ENCODE data around the gene ZSWIM8. TPM values are rescaled to one million over a fixed set of nuclear protein-coding genes. Genes with fewer than 3 reads are reported as not detected.

Gene ZSWIM8
- total and polyA plus RNA-seq, 2 donors (not counting 3 experiments of a cell fraction or from before 2014, with no cell fraction given) = 111 to 230 TPM

DNA sequence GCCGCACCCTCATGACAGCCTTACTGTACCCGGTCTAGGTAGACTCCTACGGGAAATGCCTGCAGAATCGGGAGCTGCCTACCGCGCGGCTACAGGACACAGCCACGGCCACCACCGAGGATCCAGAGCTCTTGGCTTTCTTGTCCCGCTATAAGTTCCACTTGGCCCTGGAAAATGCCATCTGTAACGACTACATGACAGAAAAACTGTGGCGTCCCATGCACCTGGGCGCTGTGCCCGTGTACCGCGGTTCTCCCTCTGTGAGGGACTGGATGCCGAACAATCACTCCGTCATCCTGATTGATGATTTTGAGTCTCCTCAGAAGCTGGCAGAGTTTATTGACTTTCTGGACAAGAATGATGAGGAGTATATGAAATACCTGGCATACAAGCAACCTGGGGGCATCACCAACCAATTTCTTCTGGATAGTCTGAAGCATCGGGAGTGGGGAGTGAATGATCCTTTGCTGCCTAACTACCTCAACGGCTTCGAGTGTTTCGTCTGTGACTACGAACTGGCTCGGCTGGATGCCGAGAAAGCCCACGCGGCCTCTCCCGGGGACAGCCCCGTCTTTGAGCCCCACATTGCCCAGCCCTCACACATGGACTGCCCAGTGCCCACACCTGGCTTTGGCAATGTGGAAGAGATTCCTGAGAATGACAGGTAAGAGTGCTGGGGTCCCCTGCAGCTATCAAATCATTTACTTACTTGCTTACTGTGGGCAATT is 12.1 kb upstream of the ZSWIM8 start:
- dilution Hi-C loops (cut with MboI; ENCODE audit: extremely low pct_ligation_motif_present, low sequenced_read_pairs) = no loop called here
- TSS peak; percentile 17 for BruUV-seq (replicated peaks)
- H3K79me2 ChIP-seq (ENCODE audit: control insufficient read depth, insufficient read depth, low read length) = peaks cover 36% of the 10 kb centered on the region

DNA sequence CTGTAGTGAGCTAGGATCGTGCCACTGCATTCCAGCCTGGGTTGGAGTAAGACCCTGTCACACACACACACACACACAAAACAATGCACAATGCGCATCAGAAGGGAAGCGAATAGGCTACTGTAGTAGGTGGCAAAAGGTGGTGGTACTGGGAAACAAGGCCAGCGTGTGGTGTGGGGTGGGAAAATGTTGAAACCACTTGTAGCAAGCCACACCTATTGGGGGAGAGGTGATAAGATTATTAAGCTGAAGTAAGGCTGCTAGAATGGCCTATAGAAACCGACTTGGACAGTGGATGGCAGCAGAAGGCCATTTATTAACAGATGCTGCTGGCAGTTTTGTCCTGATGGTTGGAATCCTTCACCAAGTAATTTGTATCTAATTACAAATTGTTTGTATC is 10.8 kb upstream of the ZSWIM8 start:
- Histone ChIP-seq H3K9me3 (replicated peaks; ENCODE audit: control insufficient read depth, insufficient read depth, low read length) (no peaks in the 10 kb centered on the region), H2AFZ (ENCODE audit: low read depth, low read length) (no peak overlapping the region), H3K36me3 (ENCODE audit: control insufficient read depth in 2 of 2, extremely low read depth in 1 of 2, insufficient read depth in 2 of 2, low read length in 2 of 2) (peaks cover 9 to 19% of the 10 kb centered on the region in 2 experiments), H3K79me2 (ENCODE audit: control insufficient read depth, insufficient read depth, low read length) (peaks cover 38% of the 10 kb centered on the region), H3K9me1 (replicated peaks; ENCODE audit: control insufficient read depth, extremely low read depth, insufficient read depth, low read length) (no peaks in the 10 kb centered on the region), H3K4me3 (replicated peaks in 1 of 3; ENCODE audit: insufficient read depth in 1 of 3, low read depth in 1 of 3, low read length in 3 of 3) (peak overlapping the region in 1 of 3 experiments; percentile 4), H3K4me2 (ENCODE audit: insufficient read depth, low read length) (peak overlapping the region; percentile 93), H3K27me3 (ENCODE audit: control insufficient read depth in 2 of 2, insufficient read depth in 2 of 2, low read length in 2 of 2) (no peaks in the 10 kb centered on the region), H3K27ac (ENCODE audit: insufficient read depth, low read depth, low read length) (no peak overlapping the region), H4K20me1 (replicated peaks; ENCODE audit: control insufficient read depth, extremely low read depth, insufficient read depth, low read length) (no peaks in the 10 kb centered on the region), H3K9ac (replicated peaks; ENCODE audit: extremely low read depth, insufficient read depth, low read length) (no peak overlapping the region), H3K4me1 (ENCODE audit: control insufficient read depth, extremely low read depth, insufficient read depth, low read length) (peaks cover 20% of the 10 kb centered on the region)
- DNase-seq (ENCODE audit: low read depth, low spot score) (peak; percentile 53), FAIRE-seq (peak; percentile 12)
- intact Hi-C loops (cut with micrococcal nuclease) (loop anchor here (5.0 kb wide), 1 partner anchor 38 kb away; the partner anchor contains the start of gene NDST2), dilution Hi-C loops (cut with MboI; ENCODE audit: extremely low pct_ligation_motif_present, low sequenced_read_pairs) (no loop called here)
- CTCF ChIA-PET = interaction anchor here (0.5 to 8.3 kb wide), 8 partner anchors 9 to 352 kb away, joined by 3 to 69 read pairs (median 4); no protein-coding TSS in a partner anchor
- no TSS peak for BruUV-seq (replicated peaks)
- POLR2A ChIA-PET = no interaction called here
- TF ChIP-seq GATA2 (IDR thresholded peaks at IDR 0.05; ENCODE audit: insufficient read depth, insufficient read length, low read depth, low read length) = no peak
- no peak for TF ChIP-seq JUN (IDR thresholded peaks at IDR 0.05; ENCODE audit: borderline replicate concordance, insufficient read depth, insufficient read length, low read depth)
- TF ChIP-seq, protein P1, sequence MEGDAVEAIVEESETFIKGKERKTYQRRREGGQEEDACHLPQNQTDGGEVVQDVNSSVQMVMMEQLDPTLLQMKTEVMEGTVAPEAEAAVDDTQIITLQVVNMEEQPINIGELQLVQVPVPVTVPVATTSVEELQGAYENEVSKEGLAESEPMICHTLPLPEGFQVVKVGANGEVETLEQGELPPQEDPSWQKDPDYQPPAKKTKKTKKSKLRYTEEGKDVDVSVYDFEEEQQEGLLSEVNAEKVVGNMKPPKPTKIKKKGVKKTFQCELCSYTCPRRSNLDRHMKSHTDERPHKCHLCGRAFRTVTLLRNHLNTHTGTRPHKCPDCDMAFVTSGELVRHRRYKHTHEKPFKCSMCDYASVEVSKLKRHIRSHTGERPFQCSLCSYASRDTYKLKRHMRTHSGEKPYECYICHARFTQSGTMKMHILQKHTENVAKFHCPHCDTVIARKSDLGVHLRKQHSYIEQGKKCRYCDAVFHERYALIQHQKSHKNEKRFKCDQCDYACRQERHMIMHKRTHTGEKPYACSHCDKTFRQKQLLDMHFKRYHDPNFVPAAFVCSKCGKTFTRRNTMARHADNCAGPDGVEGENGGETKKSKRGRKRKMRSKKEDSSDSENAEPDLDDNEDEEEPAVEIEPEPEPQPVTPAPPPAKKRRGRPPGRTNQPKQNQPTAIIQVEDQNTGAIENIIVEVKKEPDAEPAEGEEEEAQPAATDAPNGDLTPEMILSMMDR (IDR thresholded peaks at IDR 0.05; ENCODE audit: extremely low read depth in 1 of 2, insufficient read depth in 1 of 2, low read depth in 1 of 2, low read length in 2 of 2) = peak in 1 of 2 donors; percentile 12
- TF ChIP-seq FOS (IDR thresholded peaks at IDR 0.05; ENCODE audit: borderline replicate concordance, insufficient read depth, low read length) = no peak
- no peak for TF ChIP-seq POLR2AphosphoS5 (IDR thresholded peaks at IDR 0.05; ENCODE audit: insufficient read depth, low read depth, low read length)
- TF ChIP-seq, protein P2, sequence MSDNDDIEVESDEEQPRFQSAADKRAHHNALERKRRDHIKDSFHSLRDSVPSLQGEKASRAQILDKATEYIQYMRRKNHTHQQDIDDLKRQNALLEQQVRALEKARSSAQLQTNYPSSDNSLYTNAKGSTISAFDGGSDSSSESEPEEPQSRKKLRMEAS (IDR thresholded peaks at IDR 0.05; ENCODE audit: insufficient read depth, insufficient read length) = no peak
- TF ChIP-seq MYC (IDR thresholded peaks at IDR 0.05; ENCODE audit: low read depth, low read length) = no peak

More for the DNA sequence above, 12.1 kb upstream of the ZSWIM8 start:
- Histone ChIP-seq H3K4me2 (ENCODE audit: insufficient read depth, low read length) (peak overlapping the region; percentile 93), H3K9me1 (replicated peaks; ENCODE audit: control insufficient read depth, extremely low read depth, insufficient read depth, low read length) (no peaks in the 10 kb centered on the region), H2AFZ (ENCODE audit: low read depth, low read length) (peak overlapping the region; percentile 28), H3K36me3 (ENCODE audit: control insufficient read depth in 2 of 2, extremely low read depth in 1 of 2, insufficient read depth in 2 of 2, low read length in 2 of 2) (peaks cover 12 to 29% of the 10 kb centered on the region in 2 experiments), H3K27me3 (ENCODE audit: control insufficient read depth in 2 of 2, insufficient read depth in 2 of 2, low read length in 2 of 2) (no peaks in the 10 kb centered on the region), H3K9me3 (replicated peaks; ENCODE audit: control insufficient read depth, insufficient read depth, low read length) (no peaks in the 10 kb centered on the region), H4K20me1 (replicated peaks; ENCODE audit: control insufficient read depth, extremely low read depth, insufficient read depth, low read length) (no peaks in the 10 kb centered on the region), H3K27ac (ENCODE audit: insufficient read depth, low read depth, low read length) (peak overlapping the region; percentile 72), H3K4me1 (ENCODE audit: control insufficient read depth, extremely low read depth, insufficient read depth, low read length) (peaks cover 20% of the 10 kb centered on the region), H3K4me3 (replicated peaks in 1 of 3; ENCODE audit: insufficient read depth in 1 of 3, low read depth in 1 of 3, low read length in 3 of 3) (peak overlapping the region; percentile 40 to 85 (median 79)), H3K9ac (replicated peaks; ENCODE audit: extremely low read depth, insufficient read depth, low read length) (peak overlapping the region; percentile 80)
- TF ChIP-seq JUN (IDR thresholded peaks at IDR 0.05; ENCODE audit: borderline replicate concordance, insufficient read depth, insufficient read length, low read depth) (no peak), POLR2A (IDR thresholded peaks at IDR 0.05; ENCODE audit: low read depth, low read length) (no peak)
- FAIRE-seq (peak; percentile 65), DNase-seq (ENCODE audit: low read depth, low spot score) (peak; percentile 9)
- POLR2A ChIA-PET = interaction anchor here (0.5 to 2.8 kb wide), 2 partner anchors 9 to 212 kb away, joined by 5 to 11 read pairs; partner anchors contain the start of gene CHCHD1
- intact Hi-C loops (cut with micrococcal nuclease) = loop anchor here (5.0 kb wide), 1 partner anchor 39 kb away; the partner anchor contains the start of gene NDST2
- CTCF ChIA-PET = interaction anchor here (0.8 to 8.3 kb wide), 4 partner anchors 11 to 106 kb away, joined by 3 to 69 read pairs (median 4); no protein-coding TSS in a partner anchor
